Stimulated activated CD8-positive, alpha-beta memory T cell treated with anti-CD3 and anti-CD28 coated beads, Interleukin-15, amount 100 ng/mL, for 1 hour (primary cell): ENCODE measurements around the gene MAML2.

Source experiments
- DNase-seq: peaks from one replicate; pipeline ENCODE4 v3.0.0-alpha.2; 2020; ENCODE audit warnings: low read depth

Gene MAML2

GRCh38 chr11:96125400-96125799, 217.6 kb downstream of the MAML2 start:
- DNase-seq = no peak

GRCh38 chr11:96124155-96124554, 218.8 kb downstream of the MAML2 start:
- DNase-seq = no peak

GRCh38 chr11:96123301-96123700, 219.7 kb downstream of the MAML2 start:
- DNase-seq = no peak

DNA sequence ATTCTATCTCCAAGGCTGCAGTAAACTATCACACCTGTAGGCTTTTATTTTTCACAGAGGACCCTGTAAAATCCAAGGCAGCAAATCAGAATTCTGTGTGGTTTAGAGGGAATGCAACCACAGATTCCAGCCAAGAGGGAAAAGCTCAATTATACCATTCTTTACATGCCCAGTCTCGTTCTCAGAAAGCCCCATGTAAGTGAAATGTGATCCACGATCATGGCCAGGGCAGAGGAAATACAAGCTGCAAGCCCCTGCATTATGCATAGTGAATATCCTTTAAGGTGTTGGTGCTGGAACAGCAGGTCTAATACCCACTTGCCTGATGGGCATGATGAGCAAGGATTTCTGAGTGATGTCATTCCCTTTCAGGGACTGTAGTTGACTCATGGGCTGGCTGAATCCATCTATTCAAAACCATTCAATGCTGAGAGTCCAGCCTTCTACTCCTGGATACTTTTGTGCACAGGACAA, 220.4 kb downstream of the MAML2 start:
- no peak for DNase-seq

- no peak for DNase-seq
These were observed 223.8 kb downstream of the MAML2 start for GRCh38 chr11:96119211-96119610.

DNA sequence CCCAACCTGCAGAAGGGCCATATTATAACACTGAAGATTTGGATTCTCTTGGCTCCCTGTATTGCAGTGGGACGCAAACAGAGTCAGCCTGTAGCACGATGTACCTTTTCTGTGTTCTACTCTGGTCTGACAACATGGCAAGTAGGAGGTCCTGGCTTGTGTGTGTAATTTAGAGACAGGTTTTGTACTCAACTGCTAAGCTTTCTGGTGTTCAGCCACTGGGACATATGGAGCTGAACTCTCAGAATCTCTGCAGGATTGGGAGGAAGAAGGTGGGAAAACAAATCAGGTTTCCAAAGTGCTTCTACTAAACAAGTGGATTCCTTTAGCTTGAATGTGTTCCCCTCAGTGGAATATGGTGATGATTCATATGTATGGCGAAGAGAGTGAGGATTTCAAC, 226.6 kb downstream of the MAML2 start:
- no peak for DNase-seq

DNA sequence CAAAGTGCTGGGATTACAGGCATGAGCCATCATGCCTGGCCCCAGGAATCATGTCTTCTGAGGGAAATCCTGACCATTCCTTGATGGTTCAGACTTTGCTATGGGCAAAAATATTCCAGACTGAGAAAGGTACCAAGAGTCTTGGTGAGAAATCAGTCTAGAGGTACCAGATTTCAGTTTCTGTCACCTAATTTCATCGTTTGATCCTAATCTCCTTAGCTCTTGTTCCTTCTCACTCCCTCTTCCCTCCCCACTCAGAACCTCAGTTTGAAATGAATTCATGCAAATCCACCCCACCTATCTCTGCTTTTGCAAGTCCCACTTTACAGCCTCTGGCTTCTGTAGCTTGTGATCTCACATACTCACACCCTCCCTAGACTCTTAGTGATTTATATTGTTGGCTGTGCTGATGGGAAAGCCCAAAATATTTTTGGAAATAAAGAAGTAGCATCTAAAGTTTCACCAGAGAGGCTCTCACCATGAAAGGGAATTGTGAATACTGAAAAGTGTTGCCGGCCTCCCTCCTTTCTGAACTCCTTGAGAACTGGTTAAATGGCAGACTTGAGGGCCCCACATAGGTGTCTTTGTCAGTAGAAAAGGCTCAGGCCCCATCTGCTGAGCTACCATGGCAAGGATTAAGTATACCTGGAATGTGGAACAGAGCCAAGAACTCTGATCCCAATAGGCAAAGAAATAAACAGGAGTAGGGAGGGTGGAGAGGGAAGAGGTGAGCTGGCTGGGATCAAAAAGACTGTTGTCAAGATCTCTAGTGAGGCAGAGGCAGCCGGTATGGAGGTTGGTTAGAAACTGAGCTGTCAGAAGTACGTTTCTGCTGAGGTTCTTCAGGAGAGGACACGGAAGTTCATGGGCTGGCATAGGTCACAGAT, 228.6 kb downstream of the MAML2 start:
- DNase-seq = no peak

DNA sequence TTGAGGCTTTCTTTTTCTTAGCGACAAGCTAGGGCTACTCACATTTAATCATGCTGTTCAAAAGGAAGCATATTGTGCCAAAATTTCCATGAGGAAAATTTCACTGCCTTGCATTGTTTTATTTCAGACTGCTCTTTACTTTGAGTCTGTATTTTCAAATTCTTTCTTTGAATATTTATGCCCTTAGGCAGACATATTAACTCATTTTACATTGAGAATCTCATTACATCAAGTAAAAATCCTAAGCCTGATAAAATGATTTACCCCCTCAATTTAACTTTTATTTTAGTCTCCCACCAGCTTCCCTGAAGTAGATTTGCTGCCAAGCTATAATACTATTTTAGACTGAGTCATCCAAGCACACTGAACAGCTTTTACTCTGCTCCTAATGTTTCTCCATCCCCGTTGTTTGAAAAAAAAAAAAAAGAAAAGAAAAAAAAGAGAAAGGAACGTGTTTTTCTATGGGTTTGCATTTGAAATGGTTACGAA, 229.8 kb downstream of the MAML2 start:
- DNase-seq = no peak

DNA sequence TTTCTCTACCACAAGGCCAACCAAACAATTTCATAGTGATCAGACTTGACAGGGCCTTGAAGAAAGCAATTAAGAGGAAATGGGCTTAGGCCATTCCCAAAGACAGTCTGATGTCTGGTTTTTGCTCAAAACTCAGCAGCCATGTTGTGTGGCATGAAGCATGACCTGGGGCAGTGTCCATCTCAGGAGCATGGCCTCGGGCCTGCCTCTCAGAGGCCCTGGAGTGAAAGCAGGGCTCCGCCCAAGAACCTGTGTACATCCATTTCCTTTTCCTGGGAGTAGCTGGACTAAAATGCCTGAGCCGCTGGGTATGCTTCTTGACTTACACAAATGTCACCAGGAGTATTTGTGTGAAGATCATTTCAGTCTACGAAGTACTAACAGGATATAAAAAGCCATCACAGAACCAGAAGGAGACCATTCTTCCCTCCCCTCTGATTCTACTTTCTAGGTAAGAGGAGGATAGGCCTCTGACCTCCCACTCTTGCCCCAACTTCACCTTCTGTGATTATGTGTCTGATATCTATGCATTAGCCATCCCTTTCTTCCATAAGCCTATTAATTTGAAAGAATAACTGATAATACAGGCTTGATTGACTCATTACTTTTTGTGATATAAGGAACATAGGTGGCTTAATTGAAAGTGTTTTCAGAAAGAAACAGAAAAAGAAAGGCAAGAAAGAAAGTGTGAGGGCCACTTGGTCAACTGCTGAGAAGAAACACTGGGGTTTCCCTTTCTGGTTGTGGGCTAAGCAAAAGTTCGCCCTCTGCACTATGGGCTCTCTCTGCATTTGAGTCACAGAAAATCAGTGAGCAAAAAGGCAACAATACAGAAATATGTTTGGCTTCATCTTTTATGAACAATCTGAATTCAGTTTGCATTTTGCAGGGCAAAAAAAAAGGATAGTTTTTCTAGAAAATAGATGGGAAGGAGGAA, 230.5 kb downstream of the MAML2 start:
- DNase-seq = no peak

GRCh38 chr11:96111308-96111707, 231.7 kb downstream of the MAML2 start:
- DNase-seq = no peak

DNA sequence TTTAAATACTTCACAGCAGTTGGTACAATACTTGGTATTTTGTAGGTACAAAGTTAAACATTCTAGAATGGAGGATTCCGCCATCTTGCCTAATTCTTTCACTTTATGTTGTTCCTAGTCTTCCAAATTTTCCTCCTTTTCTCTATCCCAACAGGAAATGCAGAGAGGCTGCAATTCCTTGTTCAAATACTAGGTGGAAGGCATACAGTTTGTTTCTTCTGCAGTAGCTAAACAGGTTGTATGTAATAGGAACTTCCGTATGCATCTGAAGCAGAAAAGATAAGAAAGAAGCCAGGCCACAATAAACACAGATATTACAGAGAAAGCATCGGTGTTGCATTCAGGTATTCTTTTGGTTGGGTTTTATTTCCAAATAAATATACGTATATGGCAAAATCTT, 232.7 kb downstream of the MAML2 start:
- DNase-seq = no peak

DNA sequence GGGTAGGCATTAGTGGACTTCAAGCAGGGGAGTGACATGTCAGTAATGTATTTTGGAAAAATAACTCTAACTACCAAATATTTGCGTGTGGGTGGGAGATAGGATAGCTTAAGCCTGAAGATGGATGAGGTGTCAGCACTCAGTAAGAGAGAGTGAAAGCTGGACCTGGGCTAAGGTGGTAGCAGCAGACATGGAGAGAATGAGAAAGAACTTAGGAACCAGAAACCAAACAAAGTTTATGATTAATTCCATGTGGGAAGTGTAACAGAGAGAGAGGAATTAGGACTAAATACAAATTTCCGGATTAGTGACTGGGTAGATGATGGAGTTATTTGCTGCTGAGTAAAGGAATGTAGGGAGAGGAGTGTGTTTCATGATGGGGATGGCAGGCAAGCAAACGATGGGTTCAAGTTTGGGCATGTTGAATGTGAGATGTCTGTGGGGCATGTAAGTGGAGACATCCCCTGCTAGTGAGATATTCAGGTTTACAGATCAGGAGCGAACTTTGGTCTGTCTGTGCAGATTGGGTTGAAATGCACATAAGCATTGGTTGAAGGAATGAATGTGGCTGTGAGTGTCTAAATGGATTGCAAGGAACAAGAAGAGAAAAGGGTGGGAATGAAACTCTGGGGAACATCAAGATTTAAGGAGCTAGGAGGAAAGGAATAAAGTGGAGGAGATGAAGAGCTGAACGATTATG, 233.5 kb downstream of the MAML2 start:
- no peak for DNase-seq

DNA sequence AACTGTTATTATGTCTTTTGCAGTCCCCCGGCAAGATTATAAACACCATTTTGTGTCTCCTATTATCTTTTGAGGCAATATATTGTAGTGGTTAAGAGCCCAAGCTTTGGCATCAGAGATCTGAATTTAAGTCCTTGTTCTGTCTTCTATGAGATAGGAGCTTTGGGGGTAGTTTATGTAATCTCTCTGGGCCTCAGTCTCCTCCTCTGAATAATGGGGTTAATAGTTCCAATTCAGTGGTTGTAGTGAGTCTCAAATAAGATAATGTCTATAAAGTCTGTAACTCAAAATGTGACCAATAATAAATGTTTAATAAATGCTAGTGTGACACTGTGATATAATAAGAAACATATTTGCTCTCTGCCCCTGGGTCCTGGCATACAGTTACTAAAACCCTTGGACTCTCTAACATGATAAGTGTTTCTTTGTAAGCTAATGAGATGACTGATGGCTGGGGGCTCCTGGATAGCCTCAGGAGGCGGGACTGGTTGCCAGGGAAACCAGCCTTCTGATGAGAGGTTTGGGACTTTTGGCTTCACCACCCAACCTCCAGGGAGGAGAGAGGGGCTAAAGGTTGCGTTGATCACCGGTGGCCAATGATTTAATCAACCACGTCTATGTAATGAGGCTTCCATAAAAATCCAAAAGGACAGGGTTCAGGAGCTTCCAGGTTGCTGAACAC, 235.7 kb downstream of the MAML2 start:
- DNase-seq = no peak

DNA sequence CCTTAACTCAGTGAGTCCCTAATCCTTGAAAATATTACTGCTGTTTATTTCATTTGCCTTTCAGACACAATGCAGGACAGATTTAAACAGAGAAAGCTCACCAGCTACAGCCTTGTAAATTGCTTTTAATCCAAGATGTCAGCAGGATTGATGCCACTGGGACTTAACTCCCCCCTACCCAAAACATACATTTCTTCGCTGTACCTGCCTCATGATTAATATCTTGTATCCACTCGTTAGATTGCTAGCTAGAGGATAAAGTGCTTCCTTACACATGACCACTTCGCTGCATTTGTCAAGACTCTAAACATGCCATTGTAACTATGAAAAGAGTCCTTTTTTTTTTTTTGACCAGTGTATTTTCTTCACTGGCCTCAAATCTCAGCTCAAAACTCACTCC, 236.3 kb downstream of the MAML2 start:
- no peak for DNase-seq

GRCh38 chr11:96105944-96106343, 237.1 kb downstream of the MAML2 start:
- no peak for DNase-seq

- no peak for DNase-seq
These were observed 237.6 kb downstream of the MAML2 start for GRCh38 chr11:96105197-96105895.

DNA sequence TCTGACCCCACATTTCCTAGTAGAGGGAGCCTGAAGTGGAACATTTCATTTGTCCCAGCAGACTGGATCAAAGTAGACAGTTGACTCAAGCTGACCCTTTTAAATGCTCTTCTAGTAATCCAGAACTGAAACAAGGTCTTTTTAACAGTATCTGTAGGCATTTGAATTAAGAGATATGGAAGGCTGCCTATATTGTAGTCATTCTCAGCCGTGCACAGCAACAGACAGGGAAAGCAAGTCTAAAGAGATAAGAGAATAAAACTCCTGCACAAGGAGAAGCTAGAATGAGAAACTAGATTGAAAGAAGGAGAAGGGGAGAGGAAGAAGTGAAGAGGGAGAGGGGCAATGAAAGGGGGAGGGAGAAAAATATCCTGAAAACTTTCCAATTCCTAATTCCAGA, 238.5 kb downstream of the MAML2 start:
- DNase-seq = no peak

DNA sequence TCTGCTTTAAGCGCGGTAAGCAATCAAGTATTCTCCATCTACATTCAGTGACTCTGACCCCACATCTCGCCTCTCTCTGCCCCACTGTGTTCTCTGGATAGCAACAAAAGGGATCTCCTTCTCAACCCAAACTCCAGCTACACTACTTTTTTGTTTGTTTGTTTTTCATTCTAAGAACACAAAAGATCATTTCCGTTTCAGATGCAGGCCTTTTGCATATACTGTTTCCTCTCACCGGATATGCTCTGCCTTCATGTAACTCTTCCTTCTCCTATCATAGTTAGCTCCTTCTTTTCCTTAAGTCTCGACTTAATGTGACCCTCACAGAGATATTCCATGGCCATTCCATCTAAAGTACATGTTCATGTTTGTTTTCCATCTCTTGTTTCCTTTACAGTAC, 239.3 kb downstream of the MAML2 start:
- no peak for DNase-seq

DNA sequence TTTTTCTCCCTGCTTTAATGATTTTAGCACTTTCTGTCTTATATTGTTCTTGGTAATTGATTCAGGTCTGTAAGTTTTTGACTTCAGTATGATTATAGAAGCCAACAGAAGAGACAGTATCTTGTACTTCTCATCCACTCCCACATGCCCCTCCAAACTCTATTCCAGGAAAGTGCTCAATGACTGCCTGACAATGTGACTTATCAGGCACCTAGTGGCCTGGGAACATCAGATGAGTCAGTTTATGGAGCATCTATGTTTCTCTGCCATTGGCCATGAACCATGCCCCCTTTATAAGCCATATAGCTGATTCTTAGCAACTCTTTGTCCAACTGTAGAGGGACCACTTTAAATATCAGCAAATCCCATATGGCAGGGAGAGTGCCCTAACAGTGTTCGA, 239.9 kb downstream of the MAML2 start:
- DNase-seq = no peak

GRCh38 chr11:96102664-96103078, 240.3 kb downstream of the MAML2 start:
- no peak for DNase-seq

GRCh38 chr11:96101146-96101545, 241.8 kb downstream of the MAML2 start:
- DNase-seq = no peak
